Inflammatory macrophage treated with lipopolysaccharide for 1 hour (primary cell): Measurements from ENCODE around the gene TBC1D22B.

Source experiments
- DNase-seq, 2 donors: peaks; one replicate each; pipeline ENCODE4 v3.0.0-alpha.2; 2020 to 2022

Gene TBC1D22B, protein sequence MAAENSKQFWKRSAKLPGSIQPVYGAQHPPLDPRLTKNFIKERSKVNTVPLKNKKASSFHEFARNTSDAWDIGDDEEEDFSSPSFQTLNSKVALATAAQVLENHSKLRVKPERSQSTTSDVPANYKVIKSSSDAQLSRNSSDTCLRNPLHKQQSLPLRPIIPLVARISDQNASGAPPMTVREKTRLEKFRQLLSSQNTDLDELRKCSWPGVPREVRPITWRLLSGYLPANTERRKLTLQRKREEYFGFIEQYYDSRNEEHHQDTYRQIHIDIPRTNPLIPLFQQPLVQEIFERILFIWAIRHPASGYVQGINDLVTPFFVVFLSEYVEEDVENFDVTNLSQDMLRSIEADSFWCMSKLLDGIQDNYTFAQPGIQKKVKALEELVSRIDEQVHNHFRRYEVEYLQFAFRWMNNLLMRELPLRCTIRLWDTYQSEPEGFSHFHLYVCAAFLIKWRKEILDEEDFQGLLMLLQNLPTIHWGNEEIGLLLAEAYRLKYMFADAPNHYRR

DNA sequence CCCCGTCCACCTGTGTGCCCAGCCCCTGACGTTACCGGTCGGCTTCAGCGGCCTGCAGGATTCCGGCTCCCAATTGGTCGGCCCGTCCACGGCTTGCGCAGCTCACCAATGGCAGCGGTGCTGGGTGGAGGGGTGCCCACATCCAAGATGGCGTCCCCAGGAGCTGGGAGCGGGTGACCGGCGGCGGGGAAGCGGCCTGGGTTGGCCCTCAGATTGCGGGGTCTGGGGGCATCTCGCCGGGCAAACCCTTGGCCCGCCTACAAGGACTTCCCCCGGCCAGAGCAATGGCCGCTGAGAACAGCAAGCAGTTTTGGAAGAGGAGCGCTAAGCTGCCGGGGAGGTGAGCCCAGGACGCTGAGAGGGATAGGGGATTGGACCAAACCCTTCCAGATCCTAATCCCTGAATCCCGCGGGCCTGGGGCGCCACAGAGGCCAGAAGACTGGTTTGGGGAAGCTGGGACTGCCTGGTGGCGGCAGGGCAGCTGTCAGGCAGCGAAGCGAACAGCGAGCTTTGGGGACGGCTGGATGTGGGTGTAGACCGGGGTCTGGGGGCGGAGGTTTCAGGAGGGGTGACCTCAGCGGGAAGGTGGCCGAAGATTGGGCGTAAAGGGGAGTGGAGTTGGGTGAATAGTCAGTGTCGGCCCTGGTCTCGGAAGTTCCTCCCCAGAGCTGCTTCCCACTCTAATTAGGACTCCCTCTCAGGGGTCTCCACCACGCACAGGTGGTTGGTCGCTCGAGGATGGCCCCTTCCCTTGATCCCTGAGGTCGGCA lies at the start of gene TBC1D22B, which contains the start of gene TMEM217:
TBC1D22B (plus strand) TSS at position 139 of the 771 bp plus-strand sequence; CDS start at position 285, 146 bp downstream.
TMEM217 (minus strand) TSS at position 511 of the 771 bp plus-strand sequence. CDS start 39,114 bp downstream, outside the sequence.
- DNase-seq: peak; percentile 94 to 95

DNA sequence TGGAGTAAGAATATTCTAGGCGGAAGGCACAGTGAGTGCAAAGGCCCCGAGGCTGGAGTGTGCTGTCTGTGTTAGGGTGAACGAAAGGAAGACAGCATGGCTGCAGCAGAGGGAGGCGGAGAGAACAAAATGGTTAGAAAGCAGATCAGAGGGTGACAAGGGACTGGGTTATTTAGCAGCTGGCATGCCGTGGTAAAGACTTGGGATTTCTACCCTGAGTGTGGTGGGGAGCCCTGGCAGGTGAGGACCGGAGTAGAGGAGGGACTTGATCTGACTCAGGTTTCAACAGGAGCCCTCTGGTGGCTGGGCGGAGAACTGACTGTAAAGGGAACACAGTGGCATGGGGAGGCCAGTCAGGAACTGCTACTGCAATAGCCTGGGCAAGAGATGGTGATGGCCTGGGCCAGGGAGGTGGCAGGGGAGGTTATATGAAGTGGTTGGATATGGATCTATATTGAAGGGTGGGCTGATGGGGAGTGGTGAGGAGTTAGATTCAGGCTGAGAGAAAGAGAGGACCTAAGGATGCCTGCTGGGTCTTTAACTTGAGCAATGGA lies 49.6 kb upstream of the TBC1D22B start:
- DNase-seq: peak; percentile 73 to 96

DNA sequence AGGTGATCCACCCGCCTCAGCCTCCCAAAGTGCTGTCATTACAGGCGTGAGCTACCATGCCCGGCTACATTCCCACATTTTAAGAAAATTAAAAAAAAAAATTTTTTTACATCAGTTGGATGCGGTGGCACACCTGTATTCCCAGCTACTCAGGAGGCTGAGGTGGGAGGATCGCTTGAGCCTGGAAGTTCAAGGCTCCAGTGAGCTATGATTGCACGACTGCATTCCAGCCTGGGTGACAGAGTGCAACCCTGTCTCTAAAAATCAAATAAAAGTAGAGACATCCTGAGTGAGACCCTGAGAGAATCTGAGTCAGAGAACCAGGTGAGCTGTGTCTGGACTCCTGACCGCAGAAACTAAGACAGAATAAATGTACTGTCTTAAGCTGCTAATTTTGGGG lies 48.8 kb upstream of the TBC1D22B start:
- DNase-seq: no peak

DNA sequence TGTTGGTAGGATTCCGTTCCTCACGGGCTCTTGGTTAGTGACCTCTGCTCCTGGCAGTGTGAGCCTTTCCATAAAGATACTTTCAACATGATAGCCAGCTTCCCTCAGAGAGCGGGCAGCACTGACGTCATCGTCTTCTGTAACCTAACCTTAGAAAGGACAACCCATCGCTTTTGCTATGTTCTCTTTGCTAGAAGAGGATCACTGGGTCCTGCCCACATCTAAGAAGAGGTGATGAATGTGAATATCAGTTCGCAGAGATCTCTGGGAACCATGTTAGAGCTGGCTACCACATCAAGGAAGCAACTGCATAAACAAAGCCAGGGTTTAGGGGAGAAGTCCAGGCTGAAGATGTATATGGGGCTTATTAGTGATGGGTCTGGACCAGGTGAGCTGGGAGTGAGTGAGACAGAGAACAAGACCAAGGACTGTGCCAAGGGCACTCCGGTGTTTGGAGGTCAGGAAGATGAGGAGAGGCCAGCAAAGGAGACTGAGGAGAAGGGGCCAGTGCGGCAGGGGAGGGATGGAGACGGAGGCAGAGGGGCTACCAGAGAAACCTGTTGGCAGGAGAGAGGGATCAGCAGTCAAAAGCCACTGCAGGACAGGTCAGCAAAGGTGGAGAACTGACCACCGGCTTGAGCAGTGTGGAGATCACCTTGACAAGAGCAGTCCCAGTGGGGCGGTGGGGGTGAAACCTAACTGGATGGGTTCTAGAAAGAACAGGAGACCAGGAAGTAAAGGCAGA lies 47.9 kb upstream of the TBC1D22B start:
- no peak for DNase-seq

DNA sequence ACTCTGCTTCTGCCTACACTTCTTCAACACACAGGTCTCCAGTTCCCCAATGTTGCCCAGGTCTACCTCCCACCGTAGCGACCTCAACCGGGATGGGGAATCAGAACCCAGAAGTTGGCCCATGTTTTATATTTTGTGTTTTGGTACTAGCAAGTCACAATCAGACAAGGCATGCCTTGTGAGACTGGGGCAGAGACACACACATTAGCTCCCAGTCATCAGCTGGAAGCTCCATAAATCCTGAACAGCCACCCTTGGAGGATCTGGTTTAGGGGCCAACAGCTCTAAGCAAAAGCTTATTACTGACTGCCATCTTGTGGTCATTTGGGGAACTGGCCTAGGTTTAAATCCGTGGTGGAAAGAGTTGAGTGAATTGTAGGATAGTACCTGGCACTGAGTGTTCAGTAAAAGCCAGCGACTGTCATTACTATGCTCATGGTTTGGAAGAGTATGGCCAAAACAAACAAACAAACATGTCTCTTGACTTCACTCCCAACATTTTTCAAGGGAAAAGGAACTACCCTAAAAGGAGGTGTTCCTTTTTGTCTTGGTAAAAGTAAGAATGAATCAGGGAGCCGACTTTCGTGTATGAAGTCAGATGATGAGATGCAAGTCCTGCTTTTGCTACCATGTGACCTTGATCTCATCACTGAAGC lies 47.1 kb upstream of the TBC1D22B start:
- DNase-seq: peak; percentile 58 to 98

DNA sequence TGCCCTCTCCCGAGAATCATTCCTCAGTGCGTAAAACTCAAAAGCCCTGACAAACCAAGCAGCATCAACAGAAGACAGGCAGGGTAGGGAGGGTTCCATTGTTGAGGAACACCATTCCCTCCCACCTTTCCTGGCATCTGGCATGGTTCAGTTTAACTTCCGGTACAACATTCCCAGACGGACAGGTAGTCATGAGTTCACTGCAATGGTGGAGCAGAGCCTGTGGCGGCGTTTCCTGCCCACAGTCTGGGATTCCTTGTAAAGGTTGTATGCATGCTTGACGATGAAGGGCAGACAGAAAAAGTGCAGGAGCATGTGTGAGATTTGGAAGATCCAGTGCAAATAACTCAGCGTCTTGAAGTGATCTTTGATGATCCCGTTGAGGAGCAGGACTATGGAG lies 45.3 kb upstream of the TBC1D22B start:
- no peak for DNase-seq

DNA sequence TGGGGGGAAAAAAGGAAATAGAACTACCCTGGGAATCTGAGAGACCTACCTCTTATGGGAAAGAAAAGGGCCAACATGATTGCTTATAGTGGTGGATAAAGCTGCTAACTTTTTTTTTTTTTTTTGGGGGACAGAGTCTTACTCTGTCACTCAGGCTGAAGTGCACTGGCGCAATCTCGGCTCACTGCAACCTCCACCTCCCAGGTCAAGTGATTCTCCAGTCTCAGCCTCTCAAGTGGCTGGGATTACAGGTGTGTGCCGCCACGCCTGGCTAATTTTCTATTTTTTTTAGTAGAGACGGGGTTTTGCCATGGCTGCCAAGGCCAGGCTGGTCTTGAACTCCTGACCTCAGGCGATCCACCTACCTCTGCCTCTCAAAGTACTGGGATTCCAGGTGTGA lies 39.5 kb upstream of the TBC1D22B start:
- no peak for DNase-seq

DNA sequence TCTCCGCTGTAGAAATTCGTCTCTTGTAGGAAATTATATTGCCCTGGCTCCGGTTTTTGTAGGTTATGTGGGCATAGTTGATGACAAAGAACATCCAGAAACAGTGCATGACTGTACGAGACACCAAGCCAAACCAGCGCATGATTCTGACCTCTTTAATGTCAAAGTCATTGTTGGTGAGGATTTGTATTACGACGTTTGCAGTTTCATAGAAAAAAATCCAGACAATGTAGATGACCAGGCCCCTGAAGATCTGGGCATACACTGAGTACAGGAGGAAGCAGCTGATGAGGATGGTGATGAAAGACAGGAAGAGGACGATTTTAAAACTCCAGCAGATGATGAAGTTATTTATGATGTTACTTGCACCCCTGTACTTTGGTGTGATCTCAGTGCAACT lies 39.1 kb upstream of the TBC1D22B start:
- DNase-seq: peak; percentile 34 to 40

DNA sequence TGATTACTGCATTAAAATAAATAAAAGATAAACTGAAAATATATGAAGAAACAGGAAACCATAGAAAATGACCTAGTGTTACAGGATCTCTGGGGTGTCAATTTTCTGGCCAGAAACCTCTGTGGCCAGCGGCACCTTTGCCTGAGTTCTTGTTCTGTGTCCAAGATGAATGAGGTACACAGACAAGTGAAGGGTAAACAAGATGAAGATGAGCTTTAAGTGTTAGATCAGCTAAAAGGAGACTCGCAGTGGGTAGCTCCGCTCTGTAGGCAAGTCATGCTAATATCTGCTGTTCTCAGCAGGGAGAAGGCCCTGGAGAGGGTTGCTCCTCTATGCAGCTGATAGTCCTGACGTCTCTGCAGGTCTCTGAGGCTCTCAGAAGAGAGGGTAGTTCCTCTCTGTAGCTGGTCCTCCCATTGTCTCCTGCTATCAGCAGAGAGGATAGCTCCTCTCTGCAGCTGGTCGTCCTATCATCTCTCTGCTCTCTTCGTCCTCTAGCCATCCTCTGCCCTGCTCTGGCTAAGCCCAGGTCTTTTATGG lies 35.9 kb upstream of the TBC1D22B start:
- no peak for DNase-seq

DNA sequence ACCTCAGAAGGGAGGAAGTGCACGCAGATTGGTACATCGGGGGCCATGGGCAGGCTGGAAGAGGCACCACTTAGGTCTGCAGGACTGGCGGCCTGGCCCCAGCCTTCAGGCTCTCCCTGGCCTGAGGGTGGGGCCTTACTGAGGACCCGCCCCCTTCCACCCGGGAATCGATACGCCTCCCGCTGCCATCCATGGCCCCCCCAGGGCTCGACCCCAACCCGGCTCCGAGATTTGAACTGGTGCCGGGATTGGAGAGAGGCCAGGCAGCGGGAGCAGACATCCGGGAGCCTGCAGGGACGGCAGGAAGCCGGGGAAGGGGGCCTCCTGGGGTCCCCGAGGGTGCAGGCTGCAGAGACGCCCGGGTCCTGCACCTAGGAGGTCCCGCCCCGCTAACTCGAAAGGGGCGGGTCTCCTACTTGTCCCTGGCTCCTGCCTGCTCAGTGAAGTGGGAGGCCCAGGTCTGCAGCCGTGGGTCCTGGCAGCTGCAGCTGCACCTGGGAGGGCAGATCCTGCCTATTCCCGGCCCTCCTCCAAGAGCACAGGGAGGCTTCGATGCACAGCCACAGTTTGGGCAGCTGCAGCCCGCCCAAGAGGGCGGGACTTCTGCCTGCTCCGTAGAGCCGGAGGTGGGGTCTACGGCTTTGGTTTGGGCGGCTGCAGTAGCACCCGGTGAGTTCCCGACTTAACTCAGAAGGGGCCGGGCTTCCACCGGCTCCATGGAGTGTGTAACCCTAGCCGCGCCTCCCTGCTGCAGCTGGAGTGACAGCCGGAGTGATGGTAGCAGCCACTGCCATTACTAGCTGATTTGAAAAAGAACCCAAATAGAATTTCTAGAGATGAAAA lies 35.2 kb upstream of the TBC1D22B start:
- peak; percentile 62 to 77 for DNase-seq

DNA sequence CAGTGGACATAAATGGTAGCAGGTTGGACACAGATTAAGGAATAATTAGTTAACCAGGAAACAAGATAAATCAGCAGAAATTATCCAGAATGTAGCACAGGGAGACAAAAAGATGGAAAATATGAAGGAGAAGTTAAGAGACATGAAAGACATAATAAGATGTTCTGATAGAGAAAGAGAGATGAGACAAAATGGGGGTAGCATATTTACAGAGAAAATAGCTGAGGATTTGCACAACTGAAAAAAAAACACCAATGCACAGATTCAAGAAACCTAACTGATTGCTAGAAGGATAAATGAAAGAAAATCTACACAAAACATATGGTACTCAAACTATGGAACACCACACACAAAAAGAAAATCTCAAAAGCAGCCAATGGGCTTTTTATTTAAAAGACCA lies 34.6 kb upstream of the TBC1D22B start:
- DNase-seq: no peak

DNA sequence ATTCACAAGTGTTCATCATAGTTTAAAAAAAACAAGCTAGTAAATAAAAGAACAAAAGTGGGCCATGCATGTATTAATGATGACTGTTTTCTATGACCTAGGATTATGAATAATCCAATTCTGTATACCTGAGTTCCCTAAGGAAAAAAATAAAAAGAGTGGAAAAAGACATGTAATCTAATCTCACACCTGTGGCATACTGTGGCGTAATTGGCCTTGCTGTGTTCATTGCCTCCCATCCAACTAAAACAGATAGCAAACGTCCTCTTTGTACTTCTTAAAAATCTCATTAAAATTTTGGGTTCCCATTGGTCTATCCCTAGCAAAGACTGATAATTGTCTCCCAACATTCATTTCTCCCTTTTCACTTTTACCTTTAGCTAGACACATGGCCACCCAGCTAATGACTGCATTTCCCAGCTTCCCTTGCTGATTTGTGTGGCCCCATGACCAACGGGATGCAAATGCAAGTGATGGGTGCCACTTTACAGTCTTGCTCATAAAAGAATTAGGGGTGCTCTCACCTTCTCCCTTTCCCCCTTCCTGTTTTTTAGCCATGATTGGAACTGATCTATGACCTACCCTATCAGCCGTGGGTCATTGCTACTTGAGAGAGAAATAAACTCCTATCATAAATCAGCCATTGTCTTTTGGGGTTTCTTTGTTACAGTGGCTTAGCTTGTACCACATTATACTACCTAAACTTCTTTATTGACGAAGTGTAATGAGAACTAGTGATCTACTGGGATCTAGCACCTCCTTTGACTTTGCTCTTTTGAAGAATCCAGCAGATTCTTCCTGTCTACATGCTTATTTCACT lies 32.0 kb upstream of the TBC1D22B start:
- no peak for DNase-seq

DNA sequence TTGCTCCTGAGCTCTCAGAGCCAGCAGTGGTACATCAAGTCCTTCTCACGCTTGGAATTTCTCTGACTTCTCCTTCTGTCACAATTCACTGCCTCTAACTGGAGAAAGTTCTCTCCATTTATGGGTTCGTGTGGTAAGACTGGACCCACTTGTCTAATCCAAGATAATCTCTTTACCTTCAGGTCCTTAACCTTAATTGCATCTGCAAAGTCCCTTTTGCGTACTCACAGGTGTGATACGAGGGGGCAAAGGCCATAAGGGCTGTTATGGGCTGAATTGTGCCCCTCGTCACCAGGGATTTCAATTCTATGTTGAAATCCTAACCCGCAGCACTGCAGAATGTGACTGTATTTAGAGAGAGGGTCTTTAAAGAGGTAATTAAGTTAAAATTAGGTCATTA lies 27.5 kb upstream of the TBC1D22B start:
- no peak for DNase-seq

DNA sequence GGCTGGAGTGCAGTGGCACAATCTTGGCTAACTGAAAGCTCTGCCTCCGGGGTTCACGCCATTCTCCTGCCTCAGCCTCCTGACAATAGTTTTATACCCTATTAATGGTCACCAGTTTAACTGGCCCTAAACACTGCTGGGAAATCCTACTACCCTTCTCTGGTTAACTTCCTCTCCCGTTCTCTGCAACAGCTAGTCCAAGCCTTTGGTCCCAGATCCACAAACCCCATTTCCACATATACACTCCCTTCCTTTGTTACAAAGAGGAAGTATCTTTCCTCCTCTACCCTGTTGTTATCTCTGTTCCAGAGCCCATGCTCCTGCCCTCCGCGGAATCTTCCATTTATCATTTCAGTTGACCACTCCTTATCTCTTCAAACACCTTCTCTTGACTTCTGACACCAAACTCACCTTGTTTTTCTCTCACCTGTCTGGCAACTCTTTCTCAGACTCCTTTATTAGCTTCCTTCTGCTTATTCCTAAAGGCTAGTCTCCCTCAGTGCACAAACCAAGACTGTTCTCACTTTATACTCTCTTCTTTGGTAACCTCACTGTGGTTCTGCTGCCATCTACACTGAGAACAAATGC lies 25.0 kb upstream of the TBC1D22B start:
- DNase-seq: no peak

DNA sequence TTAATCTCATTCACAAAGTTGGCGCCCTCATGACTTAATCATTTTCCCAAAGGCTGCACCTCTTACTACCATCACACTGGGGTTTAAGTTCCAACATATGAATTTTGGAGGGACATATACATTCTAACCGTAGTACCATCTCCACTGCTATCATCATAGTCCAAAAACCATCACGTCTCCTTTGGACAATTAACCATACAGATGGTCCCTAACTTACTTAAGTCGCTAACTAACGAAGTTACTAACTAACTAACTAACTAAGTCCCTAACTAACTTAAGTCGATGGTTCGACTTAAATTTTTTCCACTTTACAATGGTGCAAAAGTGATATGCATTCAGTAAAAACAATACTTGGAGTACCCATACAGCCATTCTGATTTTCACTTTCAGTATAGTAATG lies 24.0 kb upstream of the TBC1D22B start:
- no peak for DNase-seq

DNA sequence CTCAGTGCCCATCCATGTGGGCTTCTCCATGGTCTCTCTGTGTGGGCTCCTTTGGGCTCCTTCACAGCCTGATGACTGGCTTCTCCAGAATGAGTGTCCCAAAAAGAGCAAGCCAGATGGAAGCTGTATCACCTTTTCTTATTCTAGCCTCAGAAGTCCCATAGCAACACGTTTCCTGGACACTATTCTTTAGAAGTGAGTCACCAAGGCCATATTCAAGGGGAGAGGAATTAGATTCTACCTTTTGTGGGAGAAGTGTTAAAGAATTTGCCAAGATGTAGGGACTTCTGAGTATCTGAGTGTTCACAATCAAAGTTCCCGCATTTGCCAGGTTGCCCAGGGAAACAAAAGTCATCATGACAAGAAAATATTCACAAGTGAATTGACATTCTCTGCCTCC lies 20.7 kb upstream of the TBC1D22B start:
- DNase-seq: no peak

DNA sequence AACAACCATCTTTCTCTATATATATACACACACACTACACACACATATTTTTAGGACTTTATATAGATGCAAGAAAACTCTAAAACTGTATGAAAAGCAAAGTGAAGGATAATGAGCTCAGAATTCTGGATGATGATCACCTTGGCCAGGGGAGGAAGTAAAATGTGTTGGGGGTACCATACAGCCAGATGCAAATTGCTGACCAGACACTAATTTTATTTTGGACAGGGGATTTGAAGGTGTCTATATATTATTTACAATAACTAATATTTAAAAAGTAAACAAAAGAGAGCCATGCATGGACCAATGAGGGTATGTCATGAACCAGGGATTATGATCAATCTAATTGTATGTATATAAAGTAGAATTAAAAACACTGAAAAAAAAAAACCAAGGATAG lies 19.8 kb upstream of the TBC1D22B start:
- no peak for DNase-seq

DNA sequence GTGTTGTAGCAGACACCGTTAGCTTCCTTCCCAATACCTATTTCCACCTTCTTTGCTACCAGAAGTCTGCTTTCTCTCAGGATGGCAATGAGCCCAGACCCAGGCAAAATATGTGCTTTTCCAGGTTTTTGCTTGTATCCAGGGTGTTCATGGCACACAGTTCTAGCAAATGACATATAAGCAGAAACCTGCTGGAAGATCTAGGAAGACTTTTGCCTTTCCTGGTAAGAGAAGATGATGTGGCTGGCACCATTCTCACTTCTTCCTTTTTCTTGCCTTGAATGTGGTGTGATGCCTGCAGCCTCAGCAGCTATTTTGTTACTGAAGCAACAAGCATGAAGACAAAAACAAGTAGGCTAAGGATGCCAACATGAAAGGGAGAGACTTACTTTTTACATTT lies 19.2 kb upstream of the TBC1D22B start:
- no peak for DNase-seq

DNA sequence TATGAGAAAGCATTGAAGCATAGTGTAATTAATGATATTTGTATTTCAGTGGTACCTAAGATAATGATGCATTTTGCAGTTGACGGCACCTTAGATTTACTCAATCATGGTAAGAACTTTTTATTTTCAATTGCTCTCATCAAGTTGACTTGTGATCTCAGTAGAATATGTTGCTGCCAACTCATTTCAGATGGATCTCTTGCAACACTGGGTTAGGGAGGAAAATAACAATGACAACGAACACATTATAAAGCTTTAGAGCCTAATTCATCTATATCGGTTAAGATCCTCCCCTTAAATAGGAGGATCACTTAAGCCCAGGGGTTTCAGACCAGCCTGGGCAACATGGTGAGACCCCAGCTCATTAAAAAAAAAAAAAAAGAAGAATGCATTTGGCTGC lies 18.0 kb upstream of the TBC1D22B start:
- no peak for DNase-seq
